DMS114 treated with DMSO at 0.1 percent for 48 hours (cell line): ENCODE data around the gene ZNF75A.

Experiments used
- DNase-seq: peaks from one replicate; lab custom pipeline; 2025; ENCODE audit not compliant: unreplicated experiment; lab: John Stamatoyannopoulos, UW

ZNF75A gene

GRCh38 chr16:3364774-3365427, 59.6 kb downstream of the ZNF75A start:
- DNase-seq = peak; percentile 90
